ENCODE measurements around the gene SMLR1. TPM values are rescaled to one million over a fixed set of nuclear protein-coding genes. Genes with fewer than 3 reads are reported as not detected.

The SMLR1 gene
- total and polyA plus RNA-seq, 9 of the 15 experiments (the other 6 are each of a cell fraction or from before 2014, with no cell fraction given) = not detected

- no peak for TF ChIP-seq ZNF318 (IDR thresholded peaks at IDR 0.05; ENCODE audit: borderline replicate concordance in 1 of 2, low read depth in 1 of 2)
- TF ChIP-seq USF1 (CRISPR knock-in tag; IDR thresholded peaks at IDR 0.05) = no peak
- no peak for TF ChIP-seq NR3C1 (CRISPR knock-in tag; IDR thresholded peaks at IDR 0.05)
- TF ChIP-seq SPI1 (IDR thresholded peaks at IDR 0.05; ENCODE audit: borderline replicate concordance, low read depth, low read length) = no peak
- no peak for TF ChIP-seq PML (IDR thresholded peaks at IDR 0.05; ENCODE audit: low read length)
- TF ChIP-seq ZNF449 (CRISPR knock-in tag; IDR thresholded peaks at IDR 0.05) = no peak
- TF ChIP-seq GABPB2 (CRISPR knock-in tag; conservative IDR thresholded peaks at IDR 0.05) = no peak
Observed at GRCh38 chr6:130834482-130835251, 7.5 kb downstream of the SMLR1 start (continued).

All from K562 (cell line).